T-helper 2 cell treated with Interferon-gamma antibody and Interleukin-4, amounts not matched to agents 5 μg/mL and 100 μg/mL, for 36 hours (primary cell): ENCODE measurements around the gene ART5.
"Not testable (repeated sequence)": the region's sequence is repeated elsewhere in the genome, so short reads cannot be mapped to it uniquely, and the experiment has no call there.

ENCODE experiments used
- DNase-seq: peaks from one replicate; pipeline ENCODE4 v3.0.0; 2021; ENCODE audit warnings: low spot score
- H3K27ac Mint-ChIP-seq: one replicate; pipeline ENCODE4 v1.8.0; 2021; ENCODE audit warnings: mild to moderate bottlenecking, mixed read lengths
- H3K27me3 Mint-ChIP-seq: one replicate; pipeline ENCODE4 v1.8.0; 2021; ENCODE audit warnings: low read depth, mixed read lengths
- H3K36me3 Mint-ChIP-seq: one replicate; pipeline ENCODE4 v1.8.0; 2021; ENCODE audit warnings: low read depth, mixed read lengths
- H3K4me1 Mint-ChIP-seq: one replicate; pipeline ENCODE4 v1.8.0; 2021; ENCODE audit warnings: low read depth, mixed read lengths
- H3K4me3 Mint-ChIP-seq: one replicate; pipeline ENCODE4 v1.8.0; 2022; ENCODE audit warnings: mild to moderate bottlenecking, moderate library complexity, mixed read lengths
- H3K9me3 Mint-ChIP-seq: one replicate; pipeline ENCODE4 v1.8.0; 2021; ENCODE audit warnings: mixed read lengths

The ART5 gene

GRCh38 chr11:3597743-3598142, 44.0 kb downstream of the ART5 start:
- not testable (repeated sequence) for H3K36me3 Mint-ChIP-seq, H3K27me3 Mint-ChIP-seq, H3K4me1 Mint-ChIP-seq, H3K9me3 Mint-ChIP-seq, H3K4me3 Mint-ChIP-seq, DNase-seq, H3K27ac Mint-ChIP-seq

- peaks cover 14% of the 10 kb centered on the region for H3K27me3 Mint-ChIP-seq
- DNase-seq, H3K36me3 Mint-ChIP-seq, H3K9me3 Mint-ChIP-seq, H3K27ac Mint-ChIP-seq, H3K4me3 Mint-ChIP-seq, H3K4me1 Mint-ChIP-seq: not testable (repeated sequence)
Measured at GRCh38 chr11:3591326-3591725, 50.5 kb downstream of the ART5 start.

- not testable (repeated sequence) for H3K4me1 Mint-ChIP-seq, H3K9me3 Mint-ChIP-seq, H3K27ac Mint-ChIP-seq, H3K36me3 Mint-ChIP-seq, DNase-seq, H3K4me3 Mint-ChIP-seq
- peaks cover 13% of the 10 kb centered on the region for H3K27me3 Mint-ChIP-seq
Measured at GRCh38 chr11:3590193-3590592, 51.6 kb downstream of the ART5 start.

- H3K27ac Mint-ChIP-seq, DNase-seq, H3K4me1 Mint-ChIP-seq, H3K4me3 Mint-ChIP-seq, H3K36me3 Mint-ChIP-seq, H3K9me3 Mint-ChIP-seq: not testable (repeated sequence)
- H3K27me3 Mint-ChIP-seq: peaks cover 18% of the 10 kb centered on the region
Measured at GRCh38 chr11:3588776-3589175, 53.0 kb downstream of the ART5 start.
